Astrocyte (in vitro differentiated cells and primary cell): Measurements from ENCODE around the gene ARHGAP9.

Experiments
- CTCF ChIP-seq: IDR thresholded peaks from 2 replicates; pipeline ENCODE4 v1.5.1; 2011; ENCODE audit warnings: low read depth, mild to moderate bottlenecking, inconsistent platforms, low read length, moderate library complexity; ENCODE audit not compliant: insufficient read depth
- EZH2 ChIP-seq: IDR thresholded peaks from 2 replicates; pipeline ENCODE4 v1.6.1; 2012; ENCODE audit warnings: mild to moderate bottlenecking, low read length, inconsistent platforms; ENCODE audit not compliant: insufficient read depth

GRCh38 chr12:57429473-57430111 is 50.1 kb downstream of the ARHGAP9 start:
- TF ChIP-seq CTCF = no peak
- TF ChIP-seq EZH2 = no peak
